H1 (cell line): ENCODE results near the gene VHLL. TPM values are rescaled to one million over a fixed set of nuclear protein-coding genes. Genes with fewer than 3 reads are reported as not detected.

Experiments
- CTCF ChIA-PET: fragments of 300-600 bp; sonication (Branson Sonifier 250); formaldehyde crosslinking; loops from one replicate; lab custom pipeline; 2021; ENCODE audit not compliant: partially characterized antibody; lab: Charles Lee
- POLR2A ChIA-PET: fragments of 300-600 bp; sonication (Branson Sonifier 250); formaldehyde crosslinking; loops from one replicate; lab custom pipeline; 2021; ENCODE audit warnings: inconsistent platforms; ENCODE audit not compliant: partially characterized antibody; lab: Charles Lee
- DNase-seq, 2 experiments: peaks; one replicate each; pipeline versions ENCODE4 v3.0.0 to v3.0.0-alpha.2; 2010 to 2022; ENCODE audit warnings: low spot score in 2 of 2, low read depth in 1 of 2, mixed read lengths in 1 of 2
- FAIRE-seq: peaks from 2 replicates; lab custom pipeline; 2011; peaks lifted over from hg19 to GRCh38; lab: Jason Lieb, UNC
- H2AFZ ChIP-seq: 2 replicates; pipeline ENCODE4 v1.8.1; 2012; ENCODE audit warnings: low read length, inconsistent platforms
- H2AK5ac ChIP-seq: 2 replicates; pipeline ENCODE4 v1.6.1; 2013; ENCODE audit warnings: low read depth, low read length
- H2BK120ac ChIP-seq: replicated peaks from 2 replicates; pipeline ENCODE3; 2013; ENCODE audit warnings: low read depth, low read length, inconsistent platforms
- H2BK12ac ChIP-seq: 2 replicates; pipeline ENCODE4 v1.6.1; 2013; ENCODE audit warnings: low read depth, low read length
- H2BK15ac ChIP-seq: 2 replicates; pipeline ENCODE4 v1.6.1; 2013; ENCODE audit warnings: low read length
- H2BK20ac ChIP-seq: 2 replicates; pipeline ENCODE4 v1.6.1; 2013; ENCODE audit warnings: low read length
- H2BK5ac ChIP-seq: 2 replicates; pipeline ENCODE4 v1.6.1; 2013; ENCODE audit warnings: low read depth, low read length
- H3K14ac ChIP-seq: 2 replicates; pipeline ENCODE4 v1.6.1; 2013; ENCODE audit warnings: inconsistent platforms; ENCODE audit not compliant: insufficient read length
- H3K18ac ChIP-seq: 2 replicates; pipeline ENCODE4 v1.6.1; 2013; ENCODE audit warnings: low read length; ENCODE audit errors: extremely low read depth
- H3K23ac ChIP-seq: 2 replicates; pipeline ENCODE4 v1.6.1; 2013; ENCODE audit warnings: inconsistent platforms; ENCODE audit not compliant: insufficient read length
- H3K23me2 ChIP-seq: 2 replicates; pipeline ENCODE4 v1.6.1; 2013; ENCODE audit warnings: low read depth, low read length
- H3K27ac ChIP-seq: 2 replicates; pipeline ENCODE4 v1.6.1; 2011; ENCODE audit warnings: low read depth, low read length, inconsistent platforms
- H3K27me3 ChIP-seq, 4 experiments: replicated peaks in 1 of 4; 1 replicate in 1 of 4; 2 replicates in 3 of 4; pipeline versions ENCODE4 v1.6.1 to v1.8.1; 2011 to 2013; ENCODE audit warnings: low read length in 3 of 4, mild to moderate bottlenecking in 3 of 4, inconsistent platforms in 2 of 4, mixed read lengths in 2 of 4, moderate library complexity in 1 of 4; ENCODE audit not compliant: control insufficient read depth in 3 of 4, insufficient read depth in 3 of 4; ENCODE audit errors: extremely low read depth in 1 of 4
- H3K36me3 ChIP-seq, 4 experiments: 2 replicates each; pipeline versions ENCODE4 v1.6.1 to v1.8.1; 2011 to 2013; ENCODE audit warnings: mild to moderate bottlenecking in 4 of 4, low read length in 3 of 4, moderate library complexity in 2 of 4, control low read depth in 1 of 4, inconsistent platforms in 1 of 4; ENCODE audit not compliant: insufficient read depth in 4 of 4, control insufficient read depth in 2 of 4
- H3K4ac ChIP-seq: replicated peaks from 2 replicates; pipeline ENCODE3; 2013; ENCODE audit warnings: low read length, low read depth, mixed read lengths, inconsistent platforms; ENCODE audit not compliant: insufficient read length
- H3K4me1 ChIP-seq, 4 experiments: replicated peaks in 1 of 4; 1 replicate in 1 of 4; 2 replicates in 3 of 4; pipeline versions ENCODE4 v1.6.1 to v1.8.1; 2011 to 2013; ENCODE audit warnings: low read length in 3 of 4, inconsistent platforms in 2 of 4, mixed read lengths in 1 of 4; ENCODE audit not compliant: insufficient read depth in 4 of 4, control insufficient read depth in 3 of 4
- H3K4me2 ChIP-seq, 2 experiments: 2 replicates each; pipeline versions ENCODE4 v1.6.1 to v1.8.1; 2011 to 2013; ENCODE audit warnings: low read depth in 2 of 2, low read length in 2 of 2, control low read depth in 1 of 2, inconsistent platforms in 1 of 2, mild to moderate bottlenecking in 1 of 2; ENCODE audit not compliant: insufficient read depth in 1 of 2
- H3K4me3 ChIP-seq, 4 experiments: fragments of 200-600, 300-600 bp in 1 of 4; sonication (generic), shearing (Covaris generic), sonication (Bioruptor Twin) in 1 of 4; 2 replicates each; pipeline versions ENCODE4 v1.5.1 to v1.8.1; 2011 to 2016; ENCODE audit warnings: low read length in 4 of 4, low read depth in 3 of 4, control low read depth in 2 of 4, inconsistent platforms in 2 of 4, mild to moderate bottlenecking in 2 of 4, mixed read lengths in 1 of 4, moderate library complexity in 1 of 4; ENCODE audit not compliant: insufficient read depth in 2 of 4; ENCODE audit errors: extremely low read depth in 1 of 4
- H3K56ac ChIP-seq: replicated peaks from 2 replicates; pipeline ENCODE3; 2013; ENCODE audit warnings: low read depth, mild to moderate bottlenecking, mixed read lengths, low read length, inconsistent platforms; ENCODE audit not compliant: insufficient read length
- H3K79me1 ChIP-seq: 2 replicates; pipeline ENCODE4 v1.6.1; 2013; ENCODE audit warnings: low read depth, low read length, control low read depth
- H3K79me2 ChIP-seq, 2 experiments: 2 replicates each; pipeline versions ENCODE4 v1.6.1 to v1.8.1; 2012 to 2013; ENCODE audit warnings: low read length in 2 of 2, mild to moderate bottlenecking in 2 of 2, inconsistent platforms in 1 of 2; ENCODE audit not compliant: insufficient read depth in 2 of 2, control insufficient read depth in 1 of 2
- H3K9ac ChIP-seq, 4 experiments: replicated peaks in 1 of 4; 1 replicate in 1 of 4; 2 replicates in 3 of 4; pipeline versions ENCODE4 v1.6.1 to v1.8.1; 2011 to 2013; ENCODE audit warnings: low read depth in 3 of 4, low read length in 3 of 4, control low read depth in 2 of 4, mild to moderate bottlenecking in 2 of 4, moderate library complexity in 2 of 4, inconsistent platforms in 1 of 4; ENCODE audit errors: extremely low read depth in 1 of 4
- H3K9me3 ChIP-seq, 2 experiments: 2 replicates each; pipeline versions ENCODE4 v1.6.1 to v1.8.1; 2012 to 2013; ENCODE audit warnings: mild to moderate bottlenecking in 2 of 2, moderate library complexity in 2 of 2, control low read depth in 1 of 2, inconsistent platforms in 1 of 2, low read depth in 1 of 2, low read length in 1 of 2, mixed read lengths in 1 of 2; ENCODE audit not compliant: insufficient read depth in 2 of 2
- H4K20me1 ChIP-seq, 2 experiments: replicated peaks in 1 of 2; 2 replicates each; pipeline versions ENCODE3 to v1.8.1; 2011 to 2013; ENCODE audit warnings: inconsistent platforms in 2 of 2, low read length in 2 of 2, mild to moderate bottlenecking in 1 of 2; ENCODE audit not compliant: insufficient read depth in 2 of 2, control insufficient read depth in 1 of 2
- H4K5ac ChIP-seq: 2 replicates; pipeline ENCODE4 v1.6.1; 2013; ENCODE audit warnings: low read length, low read depth, mixed read lengths, inconsistent platforms; ENCODE audit not compliant: insufficient read length
- H4K8ac ChIP-seq: 2 replicates; pipeline ENCODE4 v1.8.0; 2013; ENCODE audit warnings: mild to moderate bottlenecking, moderate library complexity, low read length, inconsistent platforms; ENCODE audit not compliant: insufficient read depth; ENCODE audit errors: extremely low read depth
- H4K91ac ChIP-seq: replicated peaks from 2 replicates; pipeline ENCODE3; 2013; ENCODE audit warnings: low read length, mixed read lengths, inconsistent platforms; ENCODE audit not compliant: insufficient read length
- ASH2L ChIP-seq: fragments of 200-600, 300-600 bp; sonication (generic); IDR thresholded peaks from one replicate; pipeline ENCODE4 v1.7.1; 2017; ENCODE audit warnings: low read length
- CTCF ChIP-seq, 3 experiments: IDR thresholded peaks; 1 replicate in 2 of 3; 2 replicates in 1 of 3; pipeline versions ENCODE4 v1.5.1 to v1.6.1; 2011; ENCODE audit warnings: low read length in 3 of 3, mild to moderate bottlenecking in 3 of 3, inconsistent platforms in 2 of 3, low read depth in 1 of 3, moderate library complexity in 1 of 3; ENCODE audit not compliant: insufficient read depth in 1 of 3; ENCODE audit errors: control extremely low read depth in 1 of 3
- NRF1 ChIP-seq: IDR thresholded peaks from 2 replicates; pipeline ENCODE4 v1.6.1; 2011; ENCODE audit warnings: mild to moderate bottlenecking, low read depth, low read length, improper control_type of control experiment
- SIRT6 ChIP-seq: IDR thresholded peaks from one replicate; pipeline ENCODE4 v1.7.1; 2012; ENCODE audit warnings: low read length, inconsistent platforms
- TEAD4 ChIP-seq: IDR thresholded peaks from 2 replicates; pipeline ENCODE4 v1.6.1; 2012; ENCODE audit warnings: low read depth, low read length, inconsistent platforms, mixed read lengths
- ZNF274 ChIP-seq: IDR thresholded peaks from 2 replicates; pipeline ENCODE4 v1.7.0; 2012; ENCODE audit warnings: low read length, borderline replicate concordance; ENCODE audit errors: extremely low read depth
- WGBS, 2 experiments: shearing (Covaris generic) in 1 of 2; methylation state at CpG; one replicate each; pipeline versions ENCODE4 v1.1.6 to v1.1.7; 2013 to 2015; ENCODE audit warnings: low lambda C conversion rate in 2 of 2, mixed read lengths in 2 of 2, inconsistent platforms in 1 of 2, low coverage in 1 of 2, missing lambda C conversion rate in 1 of 2; ENCODE audit not compliant: insufficient replicate concordance in 2 of 2, insufficient coverage in 1 of 2, insufficient read length in 1 of 2; ENCODE audit errors: extremely low coverage in 1 of 2, missing lambda C conversion rate in 1 of 2; 5-methylcytosine and 5-hydroxymethylcytosine counted together
- polyA plus RNA-seq, 7 experiments: library from polyadenylated mRNA; depleted of rRNA in 3 of 7; stranded (reverse) in 5 of 7; unstranded in 2 of 7; fragments of >200 nt in 5 of 7; fragments of 200-250 nt in 2 of 7; gene quantifications; 1 replicate in 5 of 7; 2 replicates in 1 of 7; 4 replicates in 1 of 7; pipeline versions ENCODE4 v1.2.1 to v1.2.3, GENCODE V29; 2011 to 2013; ENCODE audit warnings: missing spikeins in 2 of 7, mixed read lengths in 2 of 7
- total RNA-seq: library from RNA; stranded (reverse); fragmentation: NEBNext Ultra II Directional; extraction: Animal tissue kit (Norgen Biotek cat#: 25700); gene quantifications from 2 replicates; pipeline ENCODE4 v1.2.1, GENCODE V29; 2021

VHLL gene
- total and polyA plus RNA-seq, 2 of the 8 experiments (the other 6 are each of a cell fraction or from before 2014, with no cell fraction given), result not detected

DNA sequence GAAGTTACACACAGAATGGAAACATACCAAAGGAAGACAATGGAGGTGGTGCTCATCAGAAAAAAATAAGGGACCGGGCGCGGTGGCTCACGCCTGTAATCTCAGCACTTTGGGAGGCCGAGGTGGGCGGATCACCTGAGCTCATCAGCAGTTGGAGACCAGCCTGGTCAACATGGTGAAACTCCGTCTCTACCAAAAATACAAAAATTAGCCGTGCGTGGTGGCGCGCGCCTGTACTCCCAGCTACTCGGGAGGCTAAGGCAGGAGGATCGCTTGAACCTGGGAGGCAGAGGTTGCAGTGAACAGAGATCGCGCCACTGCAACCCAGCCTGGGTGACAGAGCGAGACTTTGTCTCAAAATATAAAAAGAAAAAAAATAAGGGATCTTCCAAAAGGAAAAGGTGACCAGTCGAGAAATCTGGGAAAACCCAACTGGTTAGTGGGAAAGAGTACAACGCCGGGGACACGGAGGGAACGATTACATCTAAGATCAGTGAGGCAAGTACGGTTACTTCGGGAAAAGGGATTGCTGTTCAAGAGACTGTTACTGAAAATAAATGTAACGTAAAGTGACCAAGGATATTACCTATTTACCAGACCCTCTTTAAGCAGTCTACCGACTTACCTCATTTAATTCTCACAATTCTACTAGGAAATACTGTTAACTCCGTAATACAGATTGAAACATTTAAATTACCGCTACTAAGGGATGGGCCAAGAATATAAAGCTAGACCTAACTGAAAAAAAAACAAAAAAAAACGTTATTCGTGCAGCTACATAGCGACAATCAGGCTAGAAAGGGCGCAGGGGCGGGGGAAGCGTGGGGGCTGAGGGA lies 38.2 kb upstream of the VHLL start:
- Histone ChIP-seq H3K36me3 (peaks cover 6 to 35% (median 26%) of the 10 kb centered on the region in 4 experiments), H4K91ac (peak overlapping the region; percentile 89), H3K23ac (no peak overlapping the region), H2BK20ac (no peak overlapping the region), H3K27me3 (no peaks in the 10 kb centered on the region), H3K14ac (peak overlapping the region; percentile 84), H3K79me1 (0 out of 2 replicates have a peak, but pooled peaks cover 2% of the 10 kb centered on the region), H2BK12ac (no peak overlapping the region), H3K4ac (peak overlapping the region; percentile 85), H3K4me2 (peak overlapping the region; percentile 68 to 72), H4K8ac (peak overlapping the region; percentile 58; the same call in 1 of the 2 replicates), H3K4me3 (peak overlapping the region; percentile 83 to 100 (median 94)), H3K9me3 (no peaks in the 10 kb centered on the region), H3K23me2 (peaks cover 7% of the 10 kb centered on the region), H4K20me1 (peaks cover 7 to 9% of the 10 kb centered on the region in 2 experiments), H3K9ac (peak overlapping the region; percentile 73 to 97 (median 84)), H4K5ac (peak overlapping the region; percentile 93), H3K79me2 (peaks cover 21 to 43% of the 10 kb centered on the region in 2 experiments), H3K27ac (peak overlapping the region; percentile 81), H2BK120ac (no peak overlapping the region), H2BK15ac (no peak overlapping the region), H3K4me1 (0 out of 7 replicates have a peak, but pooled peaks cover 0 to 2% (median 0%) of the 10 kb centered on the region in 4 experiments), H2AFZ (0 out of 2 replicates have a peak overlapping the region, but pooled peaks have one; percentile 28), H3K56ac (peak overlapping the region; percentile 91), H2BK5ac (peak overlapping the region; percentile 77), H2AK5ac (no peak overlapping the region), H3K18ac (peak overlapping the region; percentile 97)
- TF ChIP-seq ZNF274, result no peak
- TF ChIP-seq NRF1, result no peak
- TF ChIP-seq ASH2L, result no peak
- no peak for TF ChIP-seq CTCF (IDR thresholded peaks at IDR 0.05; ENCODE audit: control extremely low read depth in 1 of 3, insufficient read depth in 1 of 3, low read depth in 1 of 3, low read length in 3 of 3)
- no peak for TF ChIP-seq TEAD4
- no peak for TF ChIP-seq SIRT6
- CTCF ChIA-PET, result interaction anchor here (0.6 to 3.0 kb wide), 16 partner anchors 7 to 1864 kb away, joined by 3 to 24 read pairs (median 3); no protein-coding TSS in a partner anchor
- DNase-seq, result no peak
- no peak for FAIRE-seq
- 45% methylated on average over 34 of the region's 34 CpGs; no CpG with 5 or more reads in 1 of the 2 experiments for WGBS, 2 experiments
- POLR2A ChIA-PET, result interaction anchor here (0.9 to 4.1 kb wide), 10 partner anchors 8 to 155 kb away, joined by 3 to 26 read pairs (median 4); partner anchors contain the start of genes PMF1, SMG5 and TMEM79
